ENCODE data around the gene ARID3A. TPM values are rescaled to one million over a fixed set of nuclear protein-coding genes. Genes with fewer than 3 reads are reported as not detected.

ARID3A gene
- total RNA-seq, 3 donors from 2014 or later, result 10.1 to 16.0 (median 14.5) TPM

GRCh38 chr19:900302-901111 is 25.3 kb upstream of the ARID3A start:
- Histone ChIP-seq H3K9me3 (no peaks in the 10 kb centered on the region), H3K36me3 (ENCODE audit: low read depth) (no peaks in the 10 kb centered on the region), H3K4me3 (no peak overlapping the region), H3K4me1 (ENCODE audit: low read depth) (peaks cover 2% of the 10 kb centered on the region)
- intact Hi-C loops (cut with DNase I, micrococcal nuclease), result no loop called here
- ATAC-seq (peak; percentile 82), DNase-seq (peak; percentile 62 to 78 (median 74))
- TF ChIP-seq CTCF (IDR thresholded peaks at IDR 0.05), result no peak

- no peaks in the 10 kb centered on the region for H3K36me3 ChIP-seq (ENCODE audit: low read depth)
- H3K4me3 ChIP-seq, result no peak overlapping the region
- no peaks in the 10 kb centered on the region for H3K9me3 ChIP-seq
- peaks cover 2% of the 10 kb centered on the region for H3K4me1 ChIP-seq (ENCODE audit: low read depth)
- no peak for TF ChIP-seq CTCF (IDR thresholded peaks at IDR 0.05)
- no peak for DNase-seq
- no peak for ATAC-seq
- intact Hi-C loops (cut with DNase I, micrococcal nuclease), result no loop called here
These were observed 24.4 kb upstream of the ARID3A start for GRCh38 chr19:901216-902092.

GRCh38 chr19:902093-902370 is 23.8 kb upstream of the ARID3A start:
- no peak for ATAC-seq
- Histone ChIP-seq H3K36me3 (ENCODE audit: low read depth) (no peaks in the 10 kb centered on the region), H3K9me3 (no peaks in the 10 kb centered on the region), H3K4me1 (ENCODE audit: low read depth) (peaks cover 2% of the 10 kb centered on the region), H3K4me3 (no peak overlapping the region)
- intact Hi-C loops (cut with DNase I, micrococcal nuclease), result no loop called here
- DNase-seq, result no peak
- no peak for TF ChIP-seq CTCF (IDR thresholded peaks at IDR 0.05)

- Histone ChIP-seq H3K36me3 (ENCODE audit: low read depth) (no peaks in the 10 kb centered on the region), H3K4me1 (ENCODE audit: low read depth) (peaks cover 2% of the 10 kb centered on the region), H3K4me3 (no peak overlapping the region), H3K9me3 (no peaks in the 10 kb centered on the region)
- no peak for ATAC-seq
- intact Hi-C loops (cut with DNase I, micrococcal nuclease), result no loop called here
- TF ChIP-seq CTCF (IDR thresholded peaks at IDR 0.05), result no peak
- no peak for DNase-seq
These were observed 23.2 kb upstream of the ARID3A start for GRCh38 chr19:902446-903226.

GRCh38 chr19:903266-903797 is 22.5 kb upstream of the ARID3A start:
- no peaks in the 10 kb centered on the region for H3K36me3 ChIP-seq (ENCODE audit: low read depth)
- no peak for ATAC-seq
- no peak for DNase-seq
- H3K9me3 ChIP-seq, result no peaks in the 10 kb centered on the region
- H3K4me1 ChIP-seq (ENCODE audit: low read depth), result peaks cover 2% of the 10 kb centered on the region
- TF ChIP-seq CTCF (IDR thresholded peaks at IDR 0.05), result no peak
- intact Hi-C loops (cut with DNase I, micrococcal nuclease), result no loop called here
- no peak overlapping the region for H3K4me3 ChIP-seq
